T1000 (cell line): Measurements from ENCODE around the gene ALX3.
"Not testable (repeated sequence)": the region's sequence is repeated elsewhere in the genome, so short reads cannot be mapped to it uniquely, and the experiment has no call there.

Experiments
- DNase-seq: peaks from one replicate; lab custom pipeline; 2025; ENCODE audit warnings: mixed read lengths; lab: John Stamatoyannopoulos, UW

ALX3 gene

GRCh38 chr1:110089561-110090275 is 19.2 kb upstream of the ALX3 start:
- DNase-seq = no peak

DNA sequence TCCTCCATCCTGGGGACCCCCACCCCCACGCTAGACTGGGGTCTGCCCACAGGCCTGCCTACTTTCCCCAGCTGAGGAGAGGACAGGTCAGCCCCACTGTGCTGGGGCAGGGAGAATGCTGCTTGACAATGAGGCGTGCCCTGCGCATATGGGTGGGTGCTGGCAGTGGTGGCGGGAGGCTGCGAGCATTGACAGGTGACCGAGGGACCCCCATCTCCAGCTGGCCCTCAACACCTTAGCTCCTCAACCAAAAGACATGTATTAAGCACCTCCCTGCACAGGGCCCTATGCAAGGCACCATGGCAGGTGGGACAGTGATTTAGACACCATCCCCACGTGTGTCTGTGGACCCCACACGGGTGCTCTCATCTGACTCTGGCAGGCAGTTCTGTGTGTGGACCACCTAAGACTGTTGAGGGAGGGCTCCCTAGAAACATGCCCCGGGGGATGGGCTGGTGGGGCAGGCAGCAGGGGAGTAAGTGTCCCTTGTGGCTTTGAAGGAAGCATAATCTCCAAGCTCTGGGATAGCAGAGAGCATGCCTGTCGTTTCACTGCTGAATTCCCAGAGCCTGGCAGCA is 18.4 kb upstream of the ALX3 start:
- DNase-seq = no peak

DNA sequence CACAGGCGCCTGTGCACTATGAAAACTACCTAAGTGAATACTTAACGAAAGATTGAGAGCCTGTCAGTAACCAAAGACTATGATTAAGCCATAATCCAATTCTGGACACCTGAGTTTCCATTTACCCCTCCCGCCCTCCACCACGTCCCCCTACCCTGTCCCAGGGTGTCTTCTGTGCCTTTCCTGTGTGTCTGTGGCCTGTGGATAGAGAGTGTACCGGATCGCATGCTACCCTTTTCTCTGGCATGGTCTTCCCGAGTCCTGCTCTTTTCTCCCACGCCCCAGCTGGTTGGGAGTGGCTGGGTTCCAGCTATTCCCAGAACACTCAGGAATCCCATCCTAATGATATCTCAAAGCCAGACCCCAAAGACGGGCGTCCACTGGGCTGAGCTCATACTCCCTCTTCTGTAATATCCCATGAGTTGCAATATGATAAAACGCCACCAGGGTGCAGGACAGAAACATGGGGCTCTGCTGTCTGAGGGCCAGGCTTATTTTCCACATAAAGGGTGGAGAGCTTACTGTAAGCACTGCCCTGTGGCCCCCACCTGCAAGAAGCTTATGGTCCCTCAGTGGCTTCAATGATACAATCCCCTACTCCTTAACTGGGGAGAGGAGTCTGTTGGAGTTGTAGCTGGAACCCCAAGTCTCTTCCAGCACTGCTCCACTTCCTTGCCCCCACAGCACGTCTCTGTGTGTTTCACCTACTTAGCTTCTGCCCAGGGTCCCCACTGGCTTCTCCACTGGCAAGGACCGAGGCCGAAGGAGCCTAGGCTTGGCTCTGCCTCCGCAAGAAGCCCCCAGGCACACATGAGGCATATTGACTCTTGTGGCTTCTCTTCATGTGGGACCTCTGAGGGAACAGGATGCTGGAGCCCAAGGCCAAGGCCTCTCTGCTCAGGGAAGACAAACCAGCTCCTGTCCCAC is 17.6 kb upstream of the ALX3 start:
- no peak for DNase-seq

DNA sequence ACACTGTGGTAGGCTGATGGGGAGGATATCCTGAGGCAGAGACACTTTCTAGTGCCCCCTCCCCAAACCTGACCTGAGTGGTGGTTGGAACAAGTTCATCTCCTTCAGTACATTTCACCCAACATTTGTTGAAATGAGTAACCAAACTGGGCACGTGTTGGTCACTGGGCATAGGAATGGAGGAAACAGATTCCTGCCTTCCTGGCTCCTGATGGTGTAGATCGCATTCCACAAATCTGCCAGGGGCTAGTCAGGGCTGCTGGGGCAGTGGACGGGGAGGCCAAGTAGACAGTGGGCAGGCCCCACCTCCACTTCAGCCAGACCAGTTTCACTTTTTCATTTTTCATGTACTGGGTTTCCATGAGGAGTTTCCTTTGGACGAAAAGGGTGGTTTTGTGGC is 16.5 kb upstream of the ALX3 start:
- no peak for DNase-seq

DNA sequence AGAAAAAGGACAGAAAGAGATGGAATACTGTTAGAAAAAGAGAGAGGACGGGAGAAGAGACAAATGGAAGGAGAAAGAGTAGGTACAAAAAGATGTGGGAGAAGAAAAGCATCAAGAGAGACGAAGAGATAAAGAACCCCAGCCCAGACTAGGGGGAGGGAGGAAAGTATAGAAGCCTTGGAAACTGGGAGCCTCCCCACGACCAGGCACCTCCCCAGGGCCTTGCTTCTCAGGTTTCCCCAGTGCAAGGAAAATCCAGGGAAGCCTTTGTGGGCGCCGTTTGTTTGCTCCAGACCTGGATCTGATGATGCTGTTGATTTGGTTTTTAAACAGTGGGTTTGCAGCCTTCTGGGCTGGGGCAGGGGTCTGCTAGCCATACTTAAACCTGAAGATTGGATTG is 15.2 kb upstream of the ALX3 start:
- no peak for DNase-seq

DNA sequence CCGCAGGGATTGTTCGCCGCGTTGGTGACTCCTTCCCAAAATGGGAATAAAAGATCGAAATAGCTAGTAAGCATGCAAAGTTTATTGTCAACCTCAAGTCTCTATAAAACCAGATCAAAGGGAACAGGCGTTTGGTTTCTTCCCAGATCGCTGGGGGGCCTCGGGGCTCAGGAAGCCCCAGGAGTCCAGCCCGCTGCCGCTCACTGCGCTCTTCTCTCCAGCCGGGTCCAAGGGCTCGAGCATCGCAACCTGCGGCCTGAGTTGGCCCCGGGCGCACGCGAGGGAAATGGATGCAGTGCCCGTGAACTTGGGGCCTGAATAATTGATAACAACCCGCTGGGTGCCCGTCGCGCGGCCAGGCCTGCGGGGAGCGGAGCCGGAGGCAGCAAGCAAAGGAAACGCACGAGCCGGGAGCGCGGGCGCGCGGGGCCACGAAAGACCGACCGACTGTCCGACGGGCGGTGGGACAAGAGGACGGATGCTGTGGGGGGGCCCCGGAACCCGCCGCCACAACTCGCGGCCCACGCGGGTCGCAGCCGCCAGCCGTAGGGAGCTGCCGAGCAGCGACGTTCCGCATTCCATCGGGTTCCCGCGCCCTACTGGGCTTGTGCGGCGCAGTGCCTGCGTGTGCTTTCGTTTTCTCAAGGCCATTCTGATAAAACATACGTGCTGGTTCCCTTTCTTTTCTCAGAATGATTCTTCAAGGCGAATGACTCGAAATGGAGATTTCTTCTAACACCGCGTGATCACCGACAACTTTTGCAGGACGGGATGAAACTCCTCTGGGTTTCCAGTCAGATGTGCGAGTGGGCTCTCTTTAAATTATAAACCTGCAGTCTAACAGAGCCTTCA is 14.0 kb upstream of the ALX3 start:
- DNase-seq = no peak

DNA sequence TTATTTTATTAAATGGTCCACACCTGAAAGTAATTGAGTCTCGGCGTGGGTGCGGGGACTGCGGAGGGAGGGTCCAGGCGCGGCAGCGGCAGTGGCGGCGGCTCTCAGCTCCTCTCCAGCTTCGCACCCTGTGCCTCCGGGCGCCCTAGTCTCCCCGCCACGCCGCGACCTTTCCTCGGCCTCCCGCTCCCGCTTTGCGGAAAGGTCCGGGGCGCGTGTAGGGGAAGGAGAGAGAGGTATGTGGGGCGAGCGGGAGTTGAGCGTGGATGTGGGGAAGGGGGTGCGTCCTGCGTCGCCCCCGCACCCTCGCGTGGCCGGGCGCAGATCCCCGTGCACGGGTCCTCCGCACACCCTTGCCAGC is 13.4 kb upstream of the ALX3 start:
- DNase-seq = no peak

- no peak for DNase-seq
Measured at GRCh38 chr1:110083061-110083865, 12.8 kb upstream of the ALX3 start.

GRCh38 chr1:110082477-110082876 is 12.0 kb upstream of the ALX3 start:
- DNase-seq = no peak

- DNase-seq = no peak
Measured at GRCh38 chr1:110081061-110081460, 10.6 kb upstream of the ALX3 start.

- not testable (repeated sequence) for DNase-seq
Measured at GRCh38 chr1:110079995-110080394, 9.5 kb upstream of the ALX3 start.

GRCh38 chr1:110076789-110077500 is 6.5 kb upstream of the ALX3 start:
- DNase-seq = no peak

DNA sequence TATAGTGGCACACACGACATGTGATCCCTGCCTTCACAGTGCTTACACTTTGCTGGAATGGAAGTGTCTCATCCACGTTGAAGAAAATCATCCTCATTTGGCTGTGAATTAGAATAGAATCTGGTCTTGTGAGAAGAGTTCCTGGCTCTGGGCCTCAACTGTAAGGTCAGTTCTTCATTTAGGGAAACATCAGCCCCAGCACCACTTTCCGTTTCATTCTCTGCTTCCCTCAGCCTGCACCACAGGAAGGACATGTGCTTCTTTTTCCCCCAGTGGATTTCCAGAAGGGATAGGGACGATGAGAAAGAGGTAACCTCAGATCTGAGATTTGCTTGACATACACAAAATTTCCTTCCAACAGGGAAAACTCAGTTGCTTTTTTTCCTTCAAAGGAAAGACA is 3.7 kb upstream of the ALX3 start:
- no peak for DNase-seq

DNA sequence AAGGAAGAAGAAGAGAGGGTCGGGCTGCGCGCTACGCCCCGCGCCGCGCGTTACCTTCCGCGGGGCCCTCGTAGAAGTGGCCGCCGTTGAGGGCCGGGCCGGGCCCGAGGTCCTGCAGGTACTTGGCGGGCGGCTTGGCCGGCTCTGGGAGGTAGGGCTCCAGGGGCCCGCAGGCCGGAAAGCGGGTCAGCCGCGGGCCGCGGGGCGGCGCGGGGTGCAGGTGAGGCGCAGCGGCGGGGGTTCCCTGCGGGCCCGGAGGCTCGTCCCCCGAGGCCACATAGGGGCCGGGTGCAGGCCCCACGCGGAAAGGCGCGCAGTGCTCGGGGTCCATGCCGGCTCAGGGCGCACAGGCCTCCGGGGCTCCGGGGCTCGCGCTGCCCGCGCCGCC is 196 bp downstream of the ALX3 start:
- DNase-seq = no peak

- DNase-seq = no peak
Measured at GRCh38 chr1:110069404-110070281, 829 bp downstream of the ALX3 start.

DNA sequence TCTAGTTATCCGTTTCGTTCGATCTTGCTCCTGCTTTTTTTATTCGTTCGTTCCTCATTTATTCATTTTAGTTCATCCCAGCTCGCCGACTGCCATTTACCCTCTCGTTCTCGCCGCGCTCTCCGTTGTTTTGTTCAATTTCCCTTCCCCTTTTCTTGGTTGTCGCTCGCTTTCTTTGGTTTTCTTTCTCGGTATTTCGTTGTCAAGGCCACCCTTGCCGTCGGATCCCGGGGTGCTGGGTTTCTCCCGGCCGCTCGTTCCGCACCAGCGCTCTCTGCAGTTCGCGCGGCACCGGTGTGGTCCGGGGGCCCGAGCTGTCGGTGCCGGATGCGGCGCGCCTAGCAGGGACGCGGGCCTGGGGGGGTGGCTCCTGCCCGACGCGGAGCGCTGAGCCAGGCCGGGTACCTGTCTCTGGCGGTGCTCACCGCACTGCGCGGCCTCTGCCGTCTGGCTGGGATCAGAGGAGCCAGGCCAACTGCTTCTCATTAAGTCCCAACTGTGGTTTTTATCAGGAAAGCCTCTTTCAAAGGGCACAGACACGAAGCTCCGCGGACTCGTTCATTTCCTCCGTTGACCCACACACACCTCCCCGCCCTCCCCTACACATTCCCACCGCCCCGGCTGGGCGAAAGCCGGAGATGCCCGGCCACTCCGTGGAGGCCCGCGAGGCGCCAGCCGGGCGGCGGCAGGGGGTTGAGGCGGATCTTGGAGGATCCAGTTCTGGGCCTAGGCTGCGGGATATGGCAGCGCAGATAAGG is 1.6 kb downstream of the ALX3 start:
- DNase-seq = no peak

- DNase-seq = no peak
Measured at GRCh38 chr1:110067893-110068645, 2.4 kb downstream of the ALX3 start.

DNA sequence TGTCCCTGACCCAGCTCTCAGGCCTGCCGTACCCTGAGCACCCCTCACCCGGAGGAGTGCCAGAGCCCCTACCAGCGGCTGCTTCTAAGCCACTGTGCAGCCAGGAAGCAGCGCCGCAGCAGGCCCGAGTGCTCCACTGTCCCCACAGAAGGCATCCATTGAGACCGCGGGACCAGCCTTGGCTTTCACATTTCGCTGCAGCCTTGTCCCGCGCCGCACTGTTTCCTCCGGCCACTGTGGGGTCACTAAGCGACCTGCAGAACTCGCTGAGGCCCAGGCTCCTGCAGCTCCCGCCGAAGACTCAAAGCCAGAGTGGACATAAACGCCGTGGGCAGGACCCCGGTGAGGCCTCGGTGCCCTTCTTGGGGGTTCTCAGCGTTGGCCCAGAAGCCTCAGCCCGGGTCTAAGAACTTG is 3.0 kb downstream of the ALX3 start:
- DNase-seq = no peak
